Measurements from ENCODE around the gene AP4M1. TPM values are rescaled to one million over a fixed set of nuclear protein-coding genes. Genes with fewer than 3 reads are reported as not detected.

The AP4M1 gene
- total and polyA plus RNA-seq, 9 of the 15 experiments (the other 6 are each of a cell fraction or from before 2014, with no cell fraction given) = 1.3 to 30.9 (median 14.1) TPM

- TF ChIP-seq SMC3 (conservative IDR thresholded peaks at IDR 0.05; ENCODE audit: insufficient read depth, low read depth, low read length) = no peak
- TF ChIP-seq ZNF511 (CRISPR knock-in tag; IDR thresholded peaks at IDR 0.05) = no peak
- TF ChIP-seq XRCC3 (IDR thresholded peaks at IDR 0.05) = no peak
- TF ChIP-seq GABPB1 (CRISPR knock-in tag; IDR thresholded peaks at IDR 0.05) = peak; percentile 65
- peak; percentile 69 to 94 (median 92) for TF ChIP-seq YY1 (IDR thresholded peaks at IDR 0.05; ENCODE audit: borderline replicate concordance in 1 of 3, control insufficient read depth in 1 of 3, extremely low read depth in 1 of 3, insufficient read depth in 3 of 3, insufficient read length in 1 of 3, insufficient replicate concordance in 2 of 3, low read depth in 1 of 3, low read length in 2 of 3)
- TF ChIP-seq EGR1 (conservative IDR thresholded peaks at IDR 0.05) = no peak; the same call in 1 of the 2 replicates
- no peak for TF ChIP-seq ADNP (tag; IDR thresholded peaks at IDR 0.05)
- peak; percentile 19; the same call in 1 of the 2 replicates for TF ChIP-seq KAT7 (CRISPR knock-in tag; IDR thresholded peaks at IDR 0.05; ENCODE audit: borderline replicate concordance)
- no peak for TF ChIP-seq E2F5 (CRISPR knock-in tag; IDR thresholded peaks at IDR 0.05)
- TF ChIP-seq ZNF354B (CRISPR knock-in tag; IDR thresholded peaks at IDR 0.05) = no peak
- no peak for TF ChIP-seq NCOA4 (IDR thresholded peaks at IDR 0.05; ENCODE audit: partially characterized antibody)
- no peak for TF ChIP-seq ELK3 (CRISPR knock-in tag; IDR thresholded peaks at IDR 0.05)
- no peak for TF ChIP-seq SAP30 (IDR thresholded peaks at IDR 0.05; ENCODE audit: borderline replicate concordance, insufficient read depth, low read depth, low read length, poor library complexity, severe bottlenecking)
- no peak for TF ChIP-seq HLTF (IDR thresholded peaks at IDR 0.05)
- no peak for TF ChIP-seq ZNF280B (CRISPR knock-in tag; IDR thresholded peaks at IDR 0.05)
- TF ChIP-seq SMAD1 (IDR thresholded peaks at IDR 0.05; ENCODE audit: low read depth, low read length, partially characterized antibody) = no peak
- TF ChIP-seq ARID4B (CRISPR knock-in tag; IDR thresholded peaks at IDR 0.05) = peak; percentile 27; the same call in 1 of the 2 replicates
These were observed 25.8 kb downstream of the AP4M1 start, which contains the start of gene MBLAC1 (continued) for GRCh38 chr7:100126931-100127865.

All from K562 (cell line).